Lower leg skin (tissue), 3 donors: ENCODE results near the gene CHAT.

ENCODE experiments used
- POLR2A ChIP-seq, 2 donors: fragments of 450-650 bp; IDR thresholded peaks; one replicate each; pipeline ENCODE4 v1.6.1; 2016 to 2017; ENCODE audit warnings: antibody characterized with exemption in 2 of 2, mild to moderate bottlenecking in 1 of 2, moderate library complexity in 1 of 2
- TF ChIP-seq, protein P1 (sequence below), 3 donors: fragments of 450-650 bp; IDR thresholded peaks; one replicate each; pipeline ENCODE4 v1.5.1; 2016; ENCODE audit warnings: antibody characterized with exemption in 3 of 3, mild to moderate bottlenecking in 3 of 3, moderate library complexity in 2 of 3

DNA sequence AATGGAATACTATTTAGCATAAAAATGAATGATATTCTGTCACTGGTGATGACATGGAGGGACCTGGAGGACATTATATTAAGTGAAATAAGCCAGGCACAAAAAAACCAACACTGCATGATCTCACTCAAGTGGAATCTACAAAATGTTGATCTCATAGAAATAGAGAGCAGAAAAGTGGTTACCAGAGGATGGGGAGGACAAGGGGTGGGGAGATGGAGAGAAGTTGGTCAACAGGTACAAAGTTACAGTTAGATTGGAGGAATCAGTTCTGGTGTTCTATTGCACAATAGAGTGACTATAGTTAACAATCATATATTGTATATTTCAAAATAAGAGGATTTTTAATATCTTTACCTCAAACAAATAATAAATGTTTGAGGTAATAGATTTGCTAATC is 28.4 kb upstream of the CHAT start:
- TF ChIP-seq, protein P1, sequence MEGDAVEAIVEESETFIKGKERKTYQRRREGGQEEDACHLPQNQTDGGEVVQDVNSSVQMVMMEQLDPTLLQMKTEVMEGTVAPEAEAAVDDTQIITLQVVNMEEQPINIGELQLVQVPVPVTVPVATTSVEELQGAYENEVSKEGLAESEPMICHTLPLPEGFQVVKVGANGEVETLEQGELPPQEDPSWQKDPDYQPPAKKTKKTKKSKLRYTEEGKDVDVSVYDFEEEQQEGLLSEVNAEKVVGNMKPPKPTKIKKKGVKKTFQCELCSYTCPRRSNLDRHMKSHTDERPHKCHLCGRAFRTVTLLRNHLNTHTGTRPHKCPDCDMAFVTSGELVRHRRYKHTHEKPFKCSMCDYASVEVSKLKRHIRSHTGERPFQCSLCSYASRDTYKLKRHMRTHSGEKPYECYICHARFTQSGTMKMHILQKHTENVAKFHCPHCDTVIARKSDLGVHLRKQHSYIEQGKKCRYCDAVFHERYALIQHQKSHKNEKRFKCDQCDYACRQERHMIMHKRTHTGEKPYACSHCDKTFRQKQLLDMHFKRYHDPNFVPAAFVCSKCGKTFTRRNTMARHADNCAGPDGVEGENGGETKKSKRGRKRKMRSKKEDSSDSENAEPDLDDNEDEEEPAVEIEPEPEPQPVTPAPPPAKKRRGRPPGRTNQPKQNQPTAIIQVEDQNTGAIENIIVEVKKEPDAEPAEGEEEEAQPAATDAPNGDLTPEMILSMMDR (IDR thresholded peaks at IDR 0.05): no peak
- TF ChIP-seq POLR2A (IDR thresholded peaks at IDR 0.05): no peak
